K562 (cell line): Measurements from ENCODE around the gene NDUFB1. TPM values are rescaled to one million over a fixed set of nuclear protein-coding genes. Genes with fewer than 3 reads are reported as not detected.

Experiments used
- BHLHE40 ChIP-seq: IDR thresholded peaks from 2 replicates; pipeline ENCODE4 v1.6.1; 2011; ENCODE audit warnings: low read length, improper control_type of control experiment
- DEAF1 ChIP-seq: fragments of 450-650 bp; formaldehyde crosslinking; IDR thresholded peaks from 2 replicates; pipeline ENCODE4 v1.4.0; 2020; ENCODE audit warnings: mild to moderate bottlenecking, moderate library complexity
- FOSL1 ChIP-seq: fragments of 200-800 bp; sonication (Bioruptor generic); conservative IDR thresholded peaks from 2 replicates; pipeline ENCODE4 v1.6.1; 2016; ENCODE audit warnings: missing genetic modification characterization, missing compliant biosample characterization
- GTF2F1 ChIP-seq: IDR thresholded peaks from 2 replicates; pipeline ENCODE4 v1.6.1; 2011; ENCODE audit warnings: low read depth, low read length, improper control_type of control experiment
- HDAC2 ChIP-seq: fragments of 450-650 bp; IDR thresholded peaks from 2 replicates; pipeline ENCODE4 v1.6.1; 2016; ENCODE audit warnings: mild to moderate bottlenecking
- KAT2B ChIP-seq: IDR thresholded peaks from one replicate; pipeline ENCODE4 v1.6.1; 2012; ENCODE audit warnings: low read depth, mild to moderate bottlenecking, control low read depth, inconsistent platforms, low read length, moderate library complexity
- MAZ ChIP-seq, 2 experiments: fragments of 450-650 bp in 1 of 2; sonication (generic) in 1 of 2; formaldehyde crosslinking; IDR thresholded peaks in 1 of 2; conservative IDR thresholded peaks in 1 of 2; 2 replicates each; pipeline versions ENCODE4 v1.4.0 to v1.5.0; 2020; ENCODE audit warnings: mild to moderate bottlenecking in 1 of 2, missing genetic modification reagents in 1 of 2
- MEF2A ChIP-seq: IDR thresholded peaks from 2 replicates; pipeline ENCODE4 v1.6.1; 2011; ENCODE audit warnings: low read depth, mild to moderate bottlenecking, low read length, moderate library complexity; ENCODE audit not compliant: control insufficient read depth
- MTA2 ChIP-seq: fragments of 450-650 bp; IDR thresholded peaks from 2 replicates; pipeline ENCODE4 v1.6.1; 2016; ENCODE audit warnings: low read depth
- MTA3 ChIP-seq: fragments of 450-650 bp; formaldehyde crosslinking; IDR thresholded peaks from 2 replicates; pipeline ENCODE4 v1.6.1; 2017; ENCODE audit warnings: mild to moderate bottlenecking, borderline replicate concordance
- MYNN ChIP-seq, 2 experiments: sonication (generic); formaldehyde crosslinking in 1 of 2; IDR thresholded peaks; 2 replicates each; pipeline versions ENCODE4 v1.5.0 to v1.6.1; 2016 to 2020; ENCODE audit warnings: antibody characterized with exemption in 1 of 2, missing genetic modification reagents in 1 of 2
- NR4A1 ChIP-seq, 2 experiments: fragments of 250-450 bp in 1 of 2; fragments of 450-650 bp in 1 of 2; sonication (Bioruptor Pico) in 1 of 2; IDR thresholded peaks; 2 replicates each; pipeline versions ENCODE4 v1.4.0 to v1.6.1; 2016 to 2020; ENCODE audit warnings: mild to moderate bottlenecking in 2 of 2, missing compliant biosample characterization in 1 of 2, missing genetic modification characterization in 1 of 2, moderate library complexity in 1 of 2
- PATZ1 ChIP-seq: fragments of 250-450 bp; sonication (Bioruptor Pico); IDR thresholded peaks from 2 replicates; pipeline ENCODE4 v1.5.0; 2020; ENCODE audit warnings: mild to moderate bottlenecking, borderline replicate concordance
- POLR2A ChIP-seq: fragments of 450-650 bp; conservative IDR thresholded peaks from 2 replicates; pipeline ENCODE4 v1.6.1; 2016
- PRPF4 ChIP-seq: fragments of 200-400 bp; formaldehyde crosslinking; IDR thresholded peaks from one replicate; pipeline ENCODE4 v1.6.1; 2017; ENCODE audit warnings: low read length, low read depth, mild to moderate bottlenecking; ENCODE audit not compliant: insufficient read depth, poor library complexity, severe bottlenecking
- PTBP1 ChIP-seq: fragments of 200-400 bp; formaldehyde crosslinking; IDR thresholded peaks from 2 replicates; pipeline ENCODE4 v1.6.1; 2017; ENCODE audit warnings: low read depth, low read length
- TRIM24 ChIP-seq, 2 experiments: fragments of 450-650 bp; IDR thresholded peaks; 2 replicates each; pipeline ENCODE4 v1.6.1; 2016
- TSHZ1 ChIP-seq: fragments of 250-450 bp; sonication (Bioruptor Pico); IDR thresholded peaks from 2 replicates; pipeline ENCODE4 v1.4.0; 2020; ENCODE audit warnings: mild to moderate bottlenecking, moderate library complexity
- ZNF398 ChIP-seq: fragments of 250-450 bp; sonication (Bioruptor Pico); IDR thresholded peaks from 2 replicates; pipeline ENCODE4 v1.8.0; 2021; ENCODE audit warnings: moderate library complexity, mild to moderate bottlenecking, inconsistent platforms
- polyA plus RNA-seq, 8 experiments: library from polyadenylated mRNA; depleted of rRNA in 4 of 8; stranded (reverse) in 5 of 8; unstranded in 3 of 8; fragments of >200 nt; fragmentation: Nextera tagmentation in 2 of 8; fragmentation: Illumina TruSeq in 1 of 8; extraction: Ambion mirVana in 2 of 8; extraction: Trizol in 1 of 8; gene quantifications; 2 replicates each; pipeline versions ENCODE4 v1.2.1 to v1.2.3, GENCODE V29; 2011 to 2014; ENCODE audit warnings: inconsistent platforms in 1 of 8, missing spikeins in 1 of 8
- total RNA-seq, 7 experiments: library from RNA; depleted of rRNA in 6 of 7; stranded (reverse); fragments of >200 nt in 6 of 7; fragmentation: Illumina TruSeq in 2 of 7; extraction: Trizol in 2 of 7; gene quantifications; 2 replicates each; pipeline versions ENCODE4 v1.2.1 to v1.2.3, GENCODE V29; 2011 to 2021; ENCODE audit warnings: low replicate concordance in 1 of 7

The NDUFB1 gene
- total and polyA plus RNA-seq, 9 of the 15 experiments (the other 6 are each of a cell fraction or from before 2014, with no cell fraction given), result 102 to 767 (median 325) TPM

GRCh38 chr14:92121670-92122350 is at the start of gene NDUFB1, which contains the start of gene CPSF2 (continued):
- no peak for TF ChIP-seq KAT2B
- peak in 1 of 2 experiments; percentile 49; a peak in 1 of 4 replicates for TF ChIP-seq TRIM24 (IDR thresholded peaks at IDR 0.05)
- TF ChIP-seq POLR2A, result peak; percentile 95
- TF ChIP-seq MTA3, result peak; percentile 31; the same call in 1 of the 2 replicates
- TF ChIP-seq DEAF1, result no peak
- no peak for TF ChIP-seq TSHZ1 (CRISPR knock-in tag)
- no peak for TF ChIP-seq ZNF398 (CRISPR knock-in tag)
- no peak for TF ChIP-seq HDAC2
- no peak for TF ChIP-seq MTA2
- 0 out of 2 replicates have a peak, but pooled peaks have one; percentile 46 for TF ChIP-seq GTF2F1
- TF ChIP-seq NR4A1 (CRISPR knock-in tag; IDR thresholded peaks at IDR 0.05), result no peak
- TF ChIP-seq NR4A1 (tag; IDR thresholded peaks at IDR 0.05), result no peak
- peak in 1 of 2 experiments; percentile 20; a peak in 1 of 4 replicates for TF ChIP-seq MAZ (CRISPR knock-in tag; conservative IDR thresholded peaks at IDR 0.05 in 1 of 2, IDR thresholded peaks at IDR 0.05 in 1 of 2)
- TF ChIP-seq MEF2A, result no peak
- no peak for TF ChIP-seq PATZ1
- no peak for TF ChIP-seq PTBP1
- TF ChIP-seq PRPF4, result no peak
- TF ChIP-seq FOSL1 (tag), result no peak
- no peak for TF ChIP-seq MYNN (IDR thresholded peaks at IDR 0.05)
- TF ChIP-seq MYNN (CRISPR knock-in tag; IDR thresholded peaks at IDR 0.05), result no peak
- TF ChIP-seq BHLHE40, result peak; percentile 78; the same call in 1 of the 2 replicates
